ENCODE measurements around the gene ZNF488. TPM values are rescaled to one million over a fixed set of nuclear protein-coding genes. Genes with fewer than 3 reads are reported as not detected.
A peak's percentile ranks its signal among the peaks of the same experiment; 100 is the strongest.

Gene ZNF488
- total and polyA plus RNA-seq, 8 donors: 0.43 to 15.1 (median 0.62) TPM; not detected in 2

DNA sequence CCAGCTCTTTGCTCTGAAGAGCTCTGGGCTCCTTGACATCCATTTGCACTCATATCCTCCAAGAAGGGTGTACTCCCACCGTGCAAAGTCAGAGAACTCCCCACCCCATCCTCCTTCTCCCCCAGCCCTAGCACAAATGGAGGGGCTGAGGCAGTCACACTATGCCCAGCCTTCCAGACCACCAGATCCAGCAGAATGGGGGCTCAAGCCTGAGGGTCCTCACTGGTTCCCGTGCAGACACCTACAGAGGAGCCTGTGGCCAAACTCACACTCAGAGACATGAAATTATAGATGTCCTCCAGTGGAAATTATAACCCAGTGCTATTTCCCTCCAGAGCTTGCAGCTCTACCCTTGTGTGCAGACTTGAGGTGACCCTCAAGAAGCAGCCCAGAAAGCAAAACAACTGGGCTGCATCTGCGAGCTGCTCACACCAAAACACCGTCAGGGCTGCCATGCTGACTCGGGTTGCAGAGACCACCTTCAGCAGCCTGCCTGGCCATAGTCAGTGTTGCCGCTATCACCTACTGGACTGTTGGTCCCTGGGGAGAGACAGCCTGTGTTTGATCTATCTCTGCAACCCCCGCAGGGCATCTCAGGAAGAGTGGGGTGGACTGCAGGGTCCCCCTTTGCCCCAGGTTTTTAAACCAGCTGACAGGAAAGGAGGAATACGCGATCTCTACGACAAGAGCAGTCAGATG, 7.4 kb downstream of the ZNF488 start:
- intact Hi-C loops (cut with DNase I; ENCODE audit: low total_unique reads): no loop called here
- H3K4me1 ChIP-seq: peaks cover 16 to 38% (median 26%) of the 10 kb centered on the region in 4 donors
- TF ChIP-seq POLR2AphosphoS5 (IDR thresholded peaks at IDR 0.05) (no peak), EP300 (IDR thresholded peaks at IDR 0.05) (no peak), POLR2A (IDR thresholded peaks at IDR 0.05) (no peak)
- TF ChIP-seq, protein P1, sequence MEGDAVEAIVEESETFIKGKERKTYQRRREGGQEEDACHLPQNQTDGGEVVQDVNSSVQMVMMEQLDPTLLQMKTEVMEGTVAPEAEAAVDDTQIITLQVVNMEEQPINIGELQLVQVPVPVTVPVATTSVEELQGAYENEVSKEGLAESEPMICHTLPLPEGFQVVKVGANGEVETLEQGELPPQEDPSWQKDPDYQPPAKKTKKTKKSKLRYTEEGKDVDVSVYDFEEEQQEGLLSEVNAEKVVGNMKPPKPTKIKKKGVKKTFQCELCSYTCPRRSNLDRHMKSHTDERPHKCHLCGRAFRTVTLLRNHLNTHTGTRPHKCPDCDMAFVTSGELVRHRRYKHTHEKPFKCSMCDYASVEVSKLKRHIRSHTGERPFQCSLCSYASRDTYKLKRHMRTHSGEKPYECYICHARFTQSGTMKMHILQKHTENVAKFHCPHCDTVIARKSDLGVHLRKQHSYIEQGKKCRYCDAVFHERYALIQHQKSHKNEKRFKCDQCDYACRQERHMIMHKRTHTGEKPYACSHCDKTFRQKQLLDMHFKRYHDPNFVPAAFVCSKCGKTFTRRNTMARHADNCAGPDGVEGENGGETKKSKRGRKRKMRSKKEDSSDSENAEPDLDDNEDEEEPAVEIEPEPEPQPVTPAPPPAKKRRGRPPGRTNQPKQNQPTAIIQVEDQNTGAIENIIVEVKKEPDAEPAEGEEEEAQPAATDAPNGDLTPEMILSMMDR (IDR thresholded peaks at IDR 0.05): no peak
- no peaks in the 10 kb centered on the region for H3K9me3 ChIP-seq
- no peak overlapping the region for H3K4me3 ChIP-seq
- H3K36me3 ChIP-seq: no peaks in the 10 kb centered on the region
- no peak overlapping the region for H3K27ac ChIP-seq
- 79 to 88% (median 81%) methylated on average over 10 of the region's 10 CpGs for WGBS, 5 donors
- peak in 1 of 2 donors; percentile 19 for DNase-seq
- peaks cover 0 to 23% (median 0%) of the 10 kb centered on the region in 3 donors for H3K27me3 ChIP-seq

DNA sequence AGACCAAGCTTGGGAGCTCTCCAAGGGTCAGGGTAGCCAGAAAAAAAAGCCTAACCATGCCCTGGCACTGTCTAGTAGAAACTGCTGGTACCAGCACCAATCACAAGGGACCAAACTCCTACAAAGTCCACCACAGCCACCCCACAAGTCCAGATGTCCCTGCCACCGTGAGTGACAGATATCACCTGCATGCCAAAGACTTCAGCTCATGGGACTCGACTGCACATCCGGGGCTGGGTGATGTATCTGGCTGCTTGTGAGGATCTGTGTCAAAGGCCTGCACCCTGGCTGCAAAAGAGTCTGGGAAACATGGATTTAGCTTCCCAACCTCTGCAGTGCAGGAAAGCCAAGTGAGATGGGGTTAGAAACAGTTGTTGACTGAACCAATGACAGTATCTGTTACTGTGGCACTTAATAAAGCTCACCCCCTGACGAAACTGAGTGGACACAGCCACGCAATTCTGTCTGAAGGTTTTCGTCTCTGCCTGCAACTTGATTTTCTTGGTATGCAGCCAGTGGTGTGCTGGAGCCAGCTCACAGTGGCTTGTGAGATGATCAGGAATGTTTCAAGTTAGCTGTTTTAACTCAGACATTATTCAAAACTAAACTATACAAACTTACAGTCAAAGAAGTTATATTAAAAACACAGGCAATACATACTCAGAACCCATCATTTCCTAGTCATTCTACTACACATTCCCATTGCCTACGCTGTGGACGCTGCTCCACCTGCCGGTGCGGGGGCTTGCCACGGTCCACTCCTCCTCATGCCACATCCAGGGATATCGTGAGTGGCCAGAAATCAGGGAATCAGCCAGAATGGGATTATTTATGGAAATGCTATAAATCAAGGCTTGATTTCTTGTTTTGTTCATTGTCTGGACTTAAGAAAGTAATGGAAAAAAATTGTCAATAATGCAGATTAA, 9.2 kb downstream of the ZNF488 start:
- Histone ChIP-seq H3K4me1 (peaks cover 0 to 23% (median 10%) of the 10 kb centered on the region in 4 donors), H3K36me3 (no peaks in the 10 kb centered on the region), H3K27ac (no peak overlapping the region), H3K9me3 (no peaks in the 10 kb centered on the region), H3K27me3 (peaks cover 0 to 23% (median 0%) of the 10 kb centered on the region in 3 donors), H3K4me3 (no peak overlapping the region)
- intact Hi-C loops (cut with DNase I; ENCODE audit: low total_unique reads): no loop called here
- TF ChIP-seq POLR2AphosphoS5 (IDR thresholded peaks at IDR 0.05): no peak
- TF ChIP-seq POLR2A (IDR thresholded peaks at IDR 0.05): no peak
- TF ChIP-seq, protein P1 (IDR thresholded peaks at IDR 0.05): no peak
- TF ChIP-seq EP300 (IDR thresholded peaks at IDR 0.05): no peak
- 61 to 84% (median 77%) methylated on average over 12 of the region's 12 CpGs for WGBS, 5 donors
- peak; percentile 14 to 58 for DNase-seq

DNA sequence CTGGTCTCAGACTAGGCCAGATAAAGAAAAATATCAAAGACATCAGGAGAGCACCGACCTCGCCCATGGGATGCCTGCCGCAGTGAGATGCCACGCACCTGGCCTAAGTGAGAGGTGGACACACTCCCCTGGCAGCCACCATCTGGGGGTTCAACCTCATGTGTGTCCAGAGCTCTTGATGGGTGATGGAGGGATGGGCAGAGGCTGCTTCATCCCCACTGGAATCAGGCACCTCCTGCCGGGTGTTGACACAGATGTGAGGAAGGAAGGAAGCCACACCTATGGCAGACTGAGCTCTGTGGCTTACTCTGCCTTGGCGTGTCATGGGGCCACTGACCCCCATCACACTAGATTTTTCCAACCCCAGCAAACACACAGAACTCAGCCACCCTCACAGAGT, 11.4 kb downstream of the ZNF488 start:
- peaks cover 0 to 22% (median 9%) of the 10 kb centered on the region in 4 donors for H3K4me1 ChIP-seq
- WGBS, 5 donors: 74 to 92% (median 83%) methylated on average over 6 of the region's 6 CpGs
- no peaks in the 10 kb centered on the region for H3K9me3 ChIP-seq
- peak in 1 of 2 donors; percentile 14 for DNase-seq
- intact Hi-C loops (cut with DNase I; ENCODE audit: low total_unique reads): no loop called here
- peaks cover 0 to 16% (median 0%) of the 10 kb centered on the region in 3 donors for H3K27me3 ChIP-seq
- H3K4me3 ChIP-seq: no peak overlapping the region
- no peak overlapping the region for H3K27ac ChIP-seq
- no peak for TF ChIP-seq POLR2AphosphoS5 (IDR thresholded peaks at IDR 0.05)
- no peak for TF ChIP-seq EP300 (IDR thresholded peaks at IDR 0.05)
- TF ChIP-seq, protein P1 (IDR thresholded peaks at IDR 0.05): no peak
- no peak for TF ChIP-seq POLR2A (IDR thresholded peaks at IDR 0.05)
- no peaks in the 10 kb centered on the region for H3K36me3 ChIP-seq
